Right renal cortex interstitium (tissue), 3 donors: ENCODE data around the gene NTNG2. TPM values are rescaled to one million over a fixed set of nuclear protein-coding genes. Genes with fewer than 3 reads are reported as not detected.

Source experiments
- polyA plus RNA-seq, 3 donors: library from polyadenylated mRNA; unstranded; fragments of 120-200 nt; gene quantifications; one replicate each; pipeline ENCODE4 v1.2.1, GENCODE V29; 2013; ENCODE audit not compliant: insufficient read length in 3 of 3

The NTNG2 gene
- polyA plus RNA-seq, 3 donors, result 0.10 to 0.46 (median 0.23) TPM

Other genes starting within 250 kb of the NTNG2 start
- 10 to 100 TPM; 23.4 to 24.5 (median 23.6) TPM for gene MED27, start 82.2 kb upstream of the NTNG2 start, polyA plus RNA-seq
- 10 to 100 TPM; 45.4 to 49.3 (median 46.9) TPM for gene SETX, start 192.9 kb downstream of the NTNG2 start, polyA plus RNA-seq
- gene TTF1, start 244.8 kb downstream of the NTNG2 start, polyA plus RNA-seq, result 10 to 100 TPM; 19.7 to 21.2 (median 20.2) TPM
- gene CFAP77, start 248.2 kb downstream of the NTNG2 start, polyA plus RNA-seq, result under 1 TPM; 0.64 to 0.94 (median 0.91) TPM